Adipose tissue (tissue), 3 donors: Measurements from ENCODE around the gene CD82. TPM values are rescaled to one million over a fixed set of nuclear protein-coding genes. Genes with fewer than 3 reads are reported as not detected.

ENCODE experiments used
- H3K27ac ChIP-seq: one replicate; pipeline ENCODE4 v1.5.1; 2013; ENCODE audit warnings: low read depth, low read length
- WGBS, 3 donors: extraction: QIAGEN DNeasy Blood & Tissue Kit; methylation state at CpG; one replicate each; pipeline ENCODE4 v1.1.7; 2013; 5-methylcytosine and 5-hydroxymethylcytosine counted together
- polyA plus RNA-seq, 3 donors: library from polyadenylated mRNA; stranded (reverse); fragments of 200-250 nt; gene quantifications; one replicate each; pipeline ENCODE4 v1.2.3, GENCODE V29; 2013
- donor health status: healthy with polysubstance abuse.
- donor health status: Bipolar disorder and iron deficiency.
- donor health status: healthy.

CD82 gene
- polyA plus RNA-seq, 3 donors: 17.4 to 31.7 (median 30.1) TPM

DNA sequence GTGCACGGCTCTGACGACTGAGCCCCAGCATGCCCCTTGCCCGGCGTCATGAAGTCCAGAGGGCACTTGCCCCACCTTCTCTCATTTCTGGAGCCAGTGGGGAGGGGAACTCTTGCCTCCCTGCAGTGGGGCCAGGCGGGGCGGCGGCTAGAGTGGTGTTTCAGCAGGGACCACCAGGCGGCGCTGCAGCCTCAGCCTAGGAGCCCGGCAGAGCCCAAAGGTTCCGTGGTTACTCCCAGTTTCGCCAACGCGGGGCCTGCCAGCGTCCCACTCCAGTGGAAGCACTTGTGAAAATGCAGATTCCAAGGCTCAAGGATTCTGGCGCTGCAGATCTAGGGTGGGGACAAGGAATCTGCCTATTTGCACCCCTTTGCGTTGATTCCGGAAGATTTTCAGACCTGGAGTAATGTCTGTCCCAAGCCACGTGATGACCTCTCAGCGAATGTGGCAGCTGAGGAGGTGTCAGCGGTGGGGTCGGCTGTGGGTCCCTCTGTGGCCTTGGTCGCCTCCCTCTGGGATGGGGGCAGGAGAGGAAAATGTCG is 55.7 kb downstream of the CD82 start:
- WGBS, 3 donors: 21 to 34% (median 29%) methylated on average over 24 of the region's 24 CpGs
- H3K27ac ChIP-seq: no peak overlapping the region

DNA sequence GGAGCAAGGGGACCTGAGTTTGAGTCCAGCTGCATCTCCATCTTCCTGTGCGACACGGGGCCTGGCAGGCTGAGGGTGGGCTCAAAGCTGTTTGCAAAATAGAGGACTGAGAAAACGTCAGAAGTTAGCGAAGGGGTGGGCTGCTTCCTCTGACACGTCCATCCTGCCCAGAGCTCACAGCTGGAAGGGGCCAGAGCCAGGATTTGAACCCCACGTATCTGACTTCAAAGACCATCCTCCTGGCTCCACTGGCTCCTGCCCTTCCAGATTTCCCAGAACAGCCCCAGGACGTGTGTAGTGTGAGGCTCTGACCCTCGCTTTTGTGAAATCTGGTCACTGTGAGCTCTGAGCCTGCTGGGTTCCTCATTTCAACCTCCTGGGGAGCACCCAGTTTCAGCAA is 56.3 kb downstream of the CD82 start:
- H3K27ac ChIP-seq: no peak overlapping the region
- 62 to 86% (median 67%) methylated on average over 8 of the region's 8 CpGs for WGBS, 3 donors

DNA sequence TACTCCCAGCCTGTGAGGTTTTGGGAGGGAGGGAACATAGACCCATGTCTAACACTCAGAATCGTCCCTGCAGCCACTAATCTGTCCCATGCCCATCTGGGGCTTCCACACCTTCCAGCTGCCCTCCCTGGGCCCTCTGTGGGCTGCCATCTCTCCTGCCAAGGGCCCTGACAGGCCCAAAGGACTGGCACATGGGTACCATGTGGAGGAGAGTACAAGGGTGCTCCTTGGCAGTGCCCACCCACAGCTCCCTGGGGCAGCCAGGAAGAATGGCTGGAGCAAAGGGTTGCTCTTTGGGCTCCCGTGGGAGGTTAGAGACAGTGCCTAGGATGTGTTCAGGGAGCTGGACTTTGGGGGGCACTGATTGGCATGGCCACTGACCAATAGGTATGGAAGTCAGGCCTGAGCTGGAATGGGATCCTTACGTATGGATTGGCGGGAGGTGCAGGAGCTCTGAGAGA is 56.8 kb downstream of the CD82 start:
- no peak overlapping the region for H3K27ac ChIP-seq
- WGBS, 3 donors: 84 to 96% (median 91%) methylated on average over 4 of the region's 4 CpGs

DNA sequence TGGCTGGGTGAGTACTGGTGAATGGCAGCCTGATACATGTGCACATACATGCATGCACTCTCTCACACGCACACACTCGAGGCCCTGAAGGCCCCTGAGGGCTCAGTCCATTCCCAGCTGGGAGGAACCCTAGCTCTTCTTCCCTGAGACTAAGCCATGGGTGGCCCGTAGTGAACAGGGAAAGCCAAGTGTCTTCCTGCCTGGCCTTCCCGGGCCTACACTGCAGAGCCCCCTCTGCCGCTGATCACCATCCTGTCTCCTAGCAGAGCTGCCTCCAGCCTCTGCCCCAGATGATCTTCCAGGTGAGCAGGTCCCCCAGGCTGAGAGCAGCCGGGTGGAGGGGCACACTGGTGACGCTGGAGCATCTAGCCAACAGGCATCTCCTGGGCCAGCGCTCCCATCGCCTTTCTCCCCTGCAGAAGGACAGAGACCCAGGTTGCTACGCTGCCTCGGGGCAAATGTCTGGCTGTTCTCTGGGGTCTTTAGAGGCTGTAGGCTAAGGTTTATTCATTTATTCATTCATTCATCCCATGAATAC is 57.3 kb downstream of the CD82 start:
- WGBS, 3 donors: 79 to 88% (median 83%) methylated on average over 11 of the region's 11 CpGs

DNA sequence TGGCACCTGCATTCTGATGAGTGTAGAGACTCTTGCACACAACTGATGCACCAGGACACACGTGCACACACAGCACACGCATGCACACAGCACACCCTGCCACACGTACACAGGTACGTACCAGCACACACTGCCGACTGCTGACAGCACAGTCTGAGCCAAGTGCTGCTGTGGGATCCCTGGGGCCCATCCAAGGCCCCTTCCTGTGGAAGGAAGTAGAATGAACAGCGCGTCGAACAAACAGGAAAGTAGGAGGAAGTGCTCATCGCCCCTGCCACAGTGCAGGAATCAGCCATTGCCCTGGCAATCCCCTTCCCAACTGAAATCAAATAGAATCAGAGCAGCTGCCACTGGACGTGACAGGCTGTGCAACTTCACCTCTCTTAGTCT is 57.9 kb downstream of the CD82 start:
- H3K27ac ChIP-seq: no peak overlapping the region
- 41 to 70% (median 51%) methylated on average over 10 of the region's 10 CpGs for WGBS, 3 donors

More for the DNA sequence above, 57.3 kb downstream of the CD82 start:
- no peak overlapping the region for H3K27ac ChIP-seq

DNA sequence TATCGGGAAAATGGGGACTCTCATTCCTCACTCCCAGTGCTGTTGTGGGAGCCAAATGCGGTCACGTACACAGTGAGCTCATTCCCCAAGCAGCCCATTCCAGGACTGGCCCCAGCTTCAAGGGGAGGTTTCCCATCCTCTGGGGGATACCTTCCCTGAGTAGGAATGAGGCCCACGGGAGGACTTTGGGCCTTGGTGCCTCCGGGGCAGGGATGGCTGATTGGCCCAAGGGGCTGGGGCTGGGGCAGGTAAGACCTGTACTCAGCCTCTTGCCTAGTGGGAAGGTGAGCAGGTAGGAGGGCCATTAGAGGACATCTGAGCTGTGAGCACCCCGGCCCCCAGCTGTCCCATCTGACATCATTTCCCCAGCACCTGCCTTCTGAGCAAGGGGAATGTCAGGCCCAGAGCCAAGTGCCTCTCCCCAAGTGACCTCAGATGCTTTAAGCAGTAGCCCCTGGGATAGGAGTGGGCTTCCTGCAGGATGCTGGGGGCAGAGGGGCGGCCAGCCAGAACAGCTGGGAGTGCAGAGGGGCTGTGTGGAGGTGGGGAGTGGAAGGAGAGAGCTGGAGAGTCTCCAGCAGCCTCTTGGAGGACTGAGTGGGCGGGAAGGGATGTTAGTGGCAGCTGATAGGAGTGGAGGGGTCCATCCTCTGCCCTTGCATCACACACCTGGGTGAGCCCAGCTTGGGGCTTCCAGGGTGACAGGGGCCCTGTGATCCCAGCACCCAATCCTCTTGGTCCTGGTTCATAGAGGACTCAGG is 58.4 kb downstream of the CD82 start:
- H3K27ac ChIP-seq: no peak overlapping the region
- 54 to 67% (median 58%) methylated on average over 8 of the region's 8 CpGs for WGBS, 3 donors

DNA sequence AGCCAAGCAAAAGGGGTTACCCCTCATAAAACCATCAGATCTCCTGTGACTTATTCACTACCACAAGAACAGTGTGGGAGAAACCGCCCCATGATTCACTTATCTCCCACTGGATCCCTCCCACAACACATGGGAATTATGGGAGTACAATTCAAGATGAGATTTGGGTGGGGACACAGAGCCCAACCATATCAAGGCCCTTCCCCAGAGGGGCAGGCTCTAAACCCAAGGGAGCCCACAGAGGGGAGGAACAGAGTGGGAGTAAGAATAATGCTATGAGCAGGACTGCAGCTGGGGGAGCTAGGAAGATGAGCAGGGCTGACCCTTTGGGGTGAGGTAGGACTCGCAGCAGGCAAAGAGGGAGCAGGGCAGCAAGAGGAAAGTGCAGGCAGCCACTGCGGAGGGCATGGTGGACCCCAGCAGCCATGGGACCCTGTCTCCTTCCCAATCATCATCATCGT is 59.3 kb downstream of the CD82 start:
- WGBS, 3 donors: 95 to 98% (median 95%) methylated on average over 4 of the region's 4 CpGs
- no peak overlapping the region for H3K27ac ChIP-seq

DNA sequence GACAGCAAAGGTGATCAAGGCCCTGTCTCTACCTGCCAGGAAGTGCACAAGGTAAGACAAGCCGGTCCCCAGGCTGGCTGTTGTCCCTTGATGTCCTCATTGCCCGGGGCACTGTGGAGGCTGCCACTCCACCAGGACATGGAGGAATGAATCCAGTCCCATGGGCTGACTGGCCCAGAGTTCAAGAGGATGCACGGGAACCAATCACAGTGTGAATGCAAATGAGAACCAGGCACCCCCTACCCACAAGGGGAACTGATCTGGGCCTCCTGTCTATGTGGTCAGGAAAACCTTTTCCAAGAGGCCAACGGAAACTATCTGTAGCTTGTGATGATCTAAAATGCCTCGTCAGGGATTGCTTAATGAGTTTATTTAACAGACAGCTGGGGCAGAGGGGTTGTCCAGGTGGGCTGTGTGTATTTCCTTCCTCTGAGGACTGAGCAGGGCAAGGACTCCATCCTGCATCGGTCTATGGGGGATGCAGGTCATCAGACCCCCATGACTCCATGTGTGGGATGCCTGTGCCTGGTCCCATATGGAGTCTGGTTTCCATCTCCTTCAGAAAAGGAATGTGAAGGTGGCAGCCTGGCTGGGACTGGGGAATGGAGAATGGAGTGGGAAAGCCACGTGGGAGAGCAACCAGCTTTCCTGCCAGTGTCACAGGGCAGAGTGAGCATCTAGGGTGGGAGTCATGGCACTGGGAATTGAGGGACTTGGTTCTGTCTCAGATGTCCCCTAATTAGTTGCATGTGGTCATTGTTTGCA is 60.5 kb downstream of the CD82 start:
- WGBS, 3 donors: 49 to 80% (median 60%) methylated on average over 7 of the region's 7 CpGs
- no peak overlapping the region for H3K27ac ChIP-seq

DNA sequence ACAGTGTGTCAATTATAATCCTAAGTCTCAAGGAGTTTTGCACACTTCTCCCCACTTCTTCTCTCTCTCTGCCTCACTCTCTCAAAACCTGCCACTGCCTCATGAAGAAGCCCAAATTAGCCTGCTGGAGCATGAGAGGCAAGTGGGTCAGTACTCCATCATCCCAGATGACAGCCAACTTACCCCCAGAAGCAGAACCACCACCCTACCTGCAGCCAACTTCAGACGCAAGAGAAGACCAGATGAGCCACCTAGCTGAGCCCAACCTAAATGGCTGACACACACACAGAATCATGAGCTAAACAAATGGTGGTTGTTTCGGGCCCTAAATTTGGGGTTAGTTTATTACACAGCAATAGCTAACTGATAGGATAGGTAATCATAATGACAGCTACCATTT is 61.2 kb downstream of the CD82 start:
- 93 to 99% (median 96%) methylated on average over 2 of the region's 2 CpGs for WGBS, 3 donors
- no peak overlapping the region for H3K27ac ChIP-seq

DNA sequence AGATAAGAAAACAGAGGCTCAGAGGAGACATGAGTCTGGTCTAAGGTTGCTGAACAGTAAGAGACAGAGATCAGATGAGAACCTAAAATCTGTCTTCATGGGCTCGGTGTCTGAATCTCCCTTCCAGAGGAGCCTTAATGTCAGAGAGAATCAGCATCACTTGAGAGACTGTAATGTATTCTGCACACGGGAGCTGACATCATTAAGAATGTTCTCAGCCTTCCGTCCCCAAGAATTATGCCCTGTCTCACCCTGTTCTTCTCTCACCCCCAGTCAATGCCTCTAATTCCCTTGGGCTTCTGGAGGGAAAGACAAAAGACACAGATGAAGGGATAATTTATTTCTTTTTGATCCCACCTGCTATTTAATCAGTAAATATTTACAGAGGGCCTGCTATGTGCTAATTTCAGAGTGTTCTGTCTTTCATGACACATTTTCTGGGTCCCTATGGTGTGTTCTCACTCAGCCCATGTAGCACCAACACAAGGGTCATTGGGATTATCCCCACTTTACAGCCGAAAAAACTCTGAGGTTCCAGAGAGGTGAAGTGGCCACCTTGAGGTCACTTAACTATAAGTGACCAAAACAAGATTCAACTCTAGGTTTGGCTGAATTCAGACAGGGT is 61.8 kb downstream of the CD82 start:
- WGBS, 3 donors: 66 to 67% (median 66%) methylated on average over 4 of the region's 4 CpGs
- no peak overlapping the region for H3K27ac ChIP-seq

DNA sequence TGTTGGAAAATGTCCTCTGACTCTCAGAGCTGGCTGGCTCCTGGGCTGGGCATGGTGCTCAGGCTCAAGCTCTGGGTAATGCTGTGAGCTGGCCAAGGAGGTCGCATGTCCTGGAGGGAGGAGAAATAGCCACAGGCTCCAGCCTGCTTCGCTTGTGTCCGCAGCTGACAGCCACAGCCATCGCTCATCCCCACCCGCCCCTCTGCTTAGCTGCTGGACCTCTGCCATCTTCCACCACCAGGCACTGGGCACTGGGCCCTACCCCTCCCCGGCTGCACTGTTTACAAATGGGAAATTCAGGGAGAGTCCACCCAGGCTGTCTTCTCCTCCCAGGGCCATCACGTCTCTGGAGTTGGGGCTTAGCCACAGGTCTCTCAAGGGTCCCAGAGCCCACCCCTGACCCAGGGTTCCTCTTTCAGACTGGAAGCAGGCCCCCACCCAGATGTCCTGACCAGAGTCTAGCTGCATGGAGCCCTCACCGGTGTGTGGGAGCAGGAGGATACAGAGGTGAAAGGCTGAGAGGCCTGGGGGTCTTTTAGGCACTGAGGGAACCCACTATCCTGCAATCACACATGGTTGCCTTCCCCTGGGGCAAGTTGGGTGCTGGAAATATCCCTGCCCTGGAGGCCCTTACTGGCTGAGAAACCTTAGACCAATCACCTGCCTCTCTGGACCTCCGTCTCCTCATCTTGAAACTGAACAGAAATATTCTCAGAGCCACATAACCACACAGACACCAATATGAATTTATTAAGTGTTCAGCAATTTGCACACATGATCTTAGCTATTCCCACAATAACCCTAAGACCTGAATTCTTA is 62.7 kb downstream of the CD82 start:
- WGBS, 3 donors: 28 to 38% (median 35%) methylated on average over 9 of the region's 9 CpGs
- no peak overlapping the region for H3K27ac ChIP-seq

DNA sequence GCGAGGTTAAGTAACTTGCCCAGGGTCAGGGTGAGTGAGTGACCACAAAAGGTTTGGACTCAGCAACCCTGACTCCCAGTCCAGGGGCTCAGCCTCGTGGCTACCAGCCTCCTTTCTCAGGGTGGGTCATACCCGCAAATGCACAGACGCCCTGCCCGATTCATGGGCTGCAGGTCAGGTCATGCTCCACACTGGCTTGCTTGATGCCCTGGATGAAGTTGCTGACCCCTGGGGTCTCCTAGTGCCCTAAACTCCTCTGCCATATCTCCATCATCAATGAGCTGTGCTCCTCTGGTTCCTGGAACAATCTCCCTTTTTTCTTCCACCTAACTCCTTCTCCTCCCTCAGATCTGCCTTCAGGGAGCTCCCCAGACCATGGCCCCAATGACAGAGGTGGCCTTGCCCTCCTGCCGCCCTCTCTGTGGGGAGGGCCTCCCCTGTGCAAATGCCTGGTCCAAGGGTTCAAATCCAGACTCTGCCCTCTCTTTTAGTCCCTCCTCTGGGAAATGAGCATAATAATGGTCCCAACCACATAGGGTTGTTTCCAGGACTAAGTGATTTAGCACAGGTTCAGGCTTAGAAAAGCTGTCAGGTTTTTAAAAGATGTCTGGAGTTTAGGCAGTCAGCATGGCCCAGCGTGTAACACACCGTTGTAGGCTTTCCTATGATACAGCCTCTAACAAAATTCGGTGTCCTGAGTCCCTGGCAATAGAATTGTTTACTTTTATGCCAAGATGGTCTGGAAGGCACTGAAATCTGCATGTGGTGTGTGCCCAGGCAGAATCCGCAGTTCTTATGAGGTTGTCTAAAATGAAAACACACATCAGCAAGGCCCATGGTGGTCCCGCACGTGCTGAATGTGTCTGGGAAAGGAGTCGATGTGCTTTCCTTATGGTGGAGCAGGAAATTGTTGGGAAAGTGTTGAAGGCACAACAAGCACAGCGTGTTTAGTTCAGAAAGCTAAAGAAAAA is 63.6 kb downstream of the CD82 start:
- 79 to 85% (median 83%) methylated on average over 14 of the region's 14 CpGs for WGBS, 3 donors
- H3K27ac ChIP-seq: no peak overlapping the region

DNA sequence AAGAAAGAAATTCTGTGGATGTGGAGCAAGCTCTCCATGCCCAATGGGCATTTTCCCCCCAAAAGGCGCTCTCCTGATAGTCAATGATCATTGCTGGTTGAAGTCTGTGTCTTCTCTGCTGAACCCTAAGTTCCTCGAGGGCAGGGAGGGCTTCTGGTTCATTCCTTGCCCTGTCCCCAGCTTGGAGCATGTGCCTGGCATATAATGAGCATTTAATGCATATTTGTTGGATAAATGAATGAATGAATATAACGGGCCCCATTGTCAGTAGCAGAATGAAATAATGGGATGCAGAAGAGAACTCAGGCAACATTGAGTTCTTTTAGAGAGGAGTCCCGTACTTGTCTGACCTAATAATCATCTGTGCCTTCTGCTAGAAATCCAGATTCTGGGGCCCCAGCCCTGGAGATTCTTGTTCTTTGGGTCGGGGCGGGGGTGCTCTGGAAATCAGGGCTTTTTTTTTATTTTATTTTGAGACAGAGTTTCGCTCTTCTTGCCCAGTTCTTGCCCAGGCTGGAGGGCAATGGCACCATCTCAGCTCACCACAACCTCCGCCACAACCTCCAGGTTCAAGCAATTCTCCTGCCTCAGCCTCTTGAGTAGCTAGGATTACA is 64.4 kb downstream of the CD82 start:
- 80 to 92% (median 89%) methylated on average over 8 of the region's 8 CpGs for WGBS, 3 donors
- no peak overlapping the region for H3K27ac ChIP-seq

DNA sequence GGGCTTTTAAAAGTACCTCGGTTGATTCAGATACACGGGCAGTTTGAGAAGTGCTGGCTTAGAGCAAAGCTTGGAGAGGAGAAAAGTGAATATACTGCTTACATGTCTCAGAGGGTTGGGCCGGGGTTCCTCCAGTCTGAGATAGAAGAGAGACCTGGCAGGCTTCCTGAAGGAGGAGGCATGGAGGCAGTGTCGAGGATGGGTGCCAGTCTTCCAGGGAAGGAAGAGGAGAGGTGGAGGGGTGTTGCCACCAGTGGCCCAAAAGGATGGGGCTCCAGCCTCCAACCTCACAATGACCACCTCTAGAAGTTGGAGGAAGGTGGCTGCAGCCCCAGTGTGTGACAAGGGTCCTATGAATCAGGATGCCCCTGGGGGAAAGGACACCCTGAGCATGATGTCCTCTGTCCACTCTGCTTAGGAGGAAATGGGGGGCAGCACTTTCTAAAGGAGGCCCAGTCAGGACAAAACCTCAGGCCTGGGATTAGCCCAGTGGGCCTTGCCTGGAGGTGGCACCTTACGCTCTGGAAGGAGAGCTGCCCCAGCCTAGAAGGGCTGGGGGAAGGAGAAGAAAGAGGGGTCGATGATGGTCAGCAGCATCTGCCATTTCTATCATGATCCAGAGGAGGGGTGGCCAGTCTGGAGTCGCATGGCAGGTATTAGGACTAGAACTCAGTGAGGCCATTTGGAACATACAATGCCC is 65.2 kb downstream of the CD82 start:
- 81 to 93% (median 89%) methylated on average over 7 of the region's 7 CpGs for WGBS, 3 donors
- H3K27ac ChIP-seq: no peak overlapping the region

DNA sequence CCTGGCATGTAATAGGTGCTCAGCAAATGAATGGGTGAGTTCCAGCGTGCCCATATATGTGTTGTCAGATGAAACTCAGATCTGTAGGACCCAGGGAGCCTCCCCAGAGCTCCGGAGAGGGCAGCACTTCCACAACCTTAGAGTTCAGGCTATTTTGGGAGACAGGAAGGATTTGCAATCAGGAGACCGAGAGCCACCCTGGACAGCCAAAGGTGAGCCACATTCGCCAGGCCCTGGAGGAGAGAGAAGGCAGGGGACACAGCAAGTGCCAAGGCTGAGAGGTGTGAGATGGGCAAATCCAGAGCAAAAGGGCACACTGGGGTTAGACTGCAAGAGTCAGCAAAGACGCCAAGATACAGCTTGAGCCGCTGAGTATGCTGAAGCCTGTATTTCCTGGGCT is 66.4 kb downstream of the CD82 start:
- H3K27ac ChIP-seq: no peak overlapping the region
- 59 to 78% (median 71%) methylated on average over 6 of the region's 6 CpGs for WGBS, 3 donors
